K562 (cell line): ENCODE measurements around the gene EIF5A2. TPM values are rescaled to one million over a fixed set of nuclear protein-coding genes. Genes with fewer than 3 reads are reported as not detected.

Source experiments
- ATAC-seq: fragments of 200-7000 bp; cut with Tn5 transposase; 3 replicates; pipeline ENCODE4 v1.9.1; 2020; ENCODE audit warnings: moderate library complexity
- BruUV-seq: library from RNA; stranded (reverse); fragments of 400-500 nt; replicated peaks from 2 replicates; lab custom pipeline; 2021; lab: Mats Ljungman, UMichigan
- CTCF ChIA-PET: fragments of 300-600 bp; formaldehyde crosslinking; extraction: SDS; loops from one replicate; lab custom pipeline; 2021; ENCODE audit warnings: low intra/inter-chr PET ratio; lab: Yijun Ruan, JAX
- POLR2A ChIA-PET: fragments of 300-600, 350-650 bp; sonication (Branson Sonifier 250); formaldehyde crosslinking; extraction: SDS; loops from one replicate; lab custom pipeline; 2021; ENCODE audit warnings: antibody characterized with exemption, inconsistent platforms; lab: Yijun Ruan, JAX
- DNase-seq, 4 experiments: peaks; one replicate each; pipeline versions ENCODE4 v3.0.0 to v3.0.0-alpha.2; 2011 to 2018; ENCODE audit warnings: low spot score in 3 of 4, mixed read lengths in 3 of 4; ENCODE audit errors: extremely low read depth in 1 of 4
- FAIRE-seq: peaks from 2 replicates; lab custom pipeline; 2011; peaks lifted over from hg19 to GRCh38; lab: Jason Lieb, UNC
- H2AFZ ChIP-seq: 2 replicates; pipeline ENCODE4 v1.6.0; 2011; ENCODE audit warnings: low read depth, low read length, control low read depth, inconsistent platforms
- H3K27ac ChIP-seq: fragments of 200-600 bp; 3 replicates; pipeline ENCODE4 v1.8.0; 2011; ENCODE audit warnings: low read depth, mild to moderate bottlenecking, control low read depth, inconsistent platforms, low read length, moderate library complexity, mixed read lengths; ENCODE audit errors: extremely low read depth
- H3K27me3 ChIP-seq, 2 experiments: fragments of 300-600 bp in 1 of 2; 2 replicates in 1 of 2; 3 replicates in 1 of 2; pipeline versions ENCODE4 v1.6.0 to v1.8.0; 2011; ENCODE audit warnings: inconsistent platforms in 2 of 2, low read length in 2 of 2, mild to moderate bottlenecking in 1 of 2, mixed read lengths in 1 of 2, moderate library complexity in 1 of 2; ENCODE audit not compliant: control insufficient read depth in 2 of 2, insufficient read depth in 2 of 2
- H3K36me3 ChIP-seq: fragments of 300-600 bp; 3 replicates; pipeline ENCODE4 v1.8.0; 2011; ENCODE audit warnings: mild to moderate bottlenecking, low read length, inconsistent platforms; ENCODE audit not compliant: control insufficient read depth, insufficient read depth
- H3K4me1 ChIP-seq, 2 experiments: fragments of 200-600 bp in 1 of 2; replicated peaks in 1 of 2; 2 replicates in 1 of 2; 3 replicates in 1 of 2; pipeline versions ENCODE4 v1.5.1 to v1.8.0; 2011; ENCODE audit warnings: inconsistent platforms in 2 of 2, low read length in 2 of 2, mild to moderate bottlenecking in 1 of 2, mixed read lengths in 1 of 2, moderate library complexity in 1 of 2; ENCODE audit not compliant: control insufficient read depth in 2 of 2, insufficient read depth in 2 of 2
- H3K4me2 ChIP-seq: 2 replicates; pipeline ENCODE4 v1.6.1; 2011; ENCODE audit warnings: low read length, control low read depth, inconsistent platforms, mixed read lengths; ENCODE audit not compliant: insufficient read depth
- H3K4me3 ChIP-seq: fragments of 200-600 bp; sonication (generic), shearing (Covaris generic); 2 replicates; pipeline ENCODE4 v1.5.1; 2016; ENCODE audit warnings: control low read depth, inconsistent platforms
- H3K79me2 ChIP-seq: fragments of 200-600 bp; 3 replicates; pipeline ENCODE4 v1.8.0; 2011; ENCODE audit warnings: low read length, inconsistent platforms; ENCODE audit not compliant: control insufficient read depth, insufficient read depth
- H3K9ac ChIP-seq, 2 experiments: 2 replicates each; pipeline versions ENCODE4 v1.6.0 to v1.6.1; 2011; ENCODE audit warnings: low read depth in 2 of 2, low read length in 2 of 2, control low read depth in 1 of 2, inconsistent platforms in 1 of 2, mild to moderate bottlenecking in 1 of 2, mixed read lengths in 1 of 2; ENCODE audit not compliant: insufficient read depth in 1 of 2
- H3K9me1 ChIP-seq: one replicate; pipeline ENCODE4 v1.6.0; 2011; ENCODE audit warnings: inconsistent platforms, mild to moderate bottlenecking, low read length, moderate library complexity; ENCODE audit not compliant: control insufficient read depth, insufficient read depth
- H3K9me3 ChIP-seq: replicated peaks from 2 replicates; pipeline ENCODE4 v1.5.1; 2011; ENCODE audit warnings: low read depth, low read length, inconsistent platforms; ENCODE audit not compliant: control insufficient read depth, insufficient read depth
- H4K20me1 ChIP-seq: replicated peaks from 2 replicates; pipeline ENCODE4 v1.6.1; 2011; ENCODE audit warnings: low read length, inconsistent platforms, mixed read lengths; ENCODE audit not compliant: control insufficient read depth, insufficient read depth
- MLLT1 ChIP-seq, 2 experiments: fragments of 450-650 bp; IDR thresholded peaks; 2 replicates each; pipeline ENCODE4 v1.6.1; 2016
- NONO ChIP-seq, 2 experiments: fragments of 200-400 bp in 1 of 2; fragments of 450-650 bp in 1 of 2; formaldehyde crosslinking in 1 of 2; IDR thresholded peaks; 2 replicates each; pipeline ENCODE4 v1.6.1; 2017; ENCODE audit warnings: low read depth in 2 of 2, mild to moderate bottlenecking in 2 of 2, moderate library complexity in 2 of 2, low read length in 1 of 2
- in situ Hi-C: fragments of 300-500 bp; cut with MboI; formaldehyde crosslinking; loops from 4 replicates; pipeline ENCODE4 v1.15.0; 2018; ENCODE audit warnings: inconsistent platforms, mixed read lengths
- intact Hi-C: fragments of 100-400 bp; cut with micrococcal nuclease; formaldehyde crosslinking; loops from 2 replicates; pipeline ENCODE4 v1.14.2; 2022
- polyA plus RNA-seq, 8 experiments: library from polyadenylated mRNA; depleted of rRNA in 4 of 8; stranded (reverse) in 5 of 8; unstranded in 3 of 8; fragments of >200 nt; fragmentation: Nextera tagmentation in 2 of 8; fragmentation: Illumina TruSeq in 1 of 8; extraction: Ambion mirVana in 2 of 8; extraction: Trizol in 1 of 8; gene quantifications; 2 replicates each; pipeline versions ENCODE4 v1.2.1 to v1.2.3, GENCODE V29; 2011 to 2014; ENCODE audit warnings: inconsistent platforms in 1 of 8, missing spikeins in 1 of 8
- total RNA-seq, 7 experiments: library from RNA; depleted of rRNA in 6 of 7; stranded (reverse); fragments of >200 nt in 6 of 7; fragmentation: Illumina TruSeq in 2 of 7; extraction: Trizol in 2 of 7; gene quantifications; 2 replicates each; pipeline versions ENCODE4 v1.2.1 to v1.2.3, GENCODE V29; 2011 to 2021; ENCODE audit warnings: low replicate concordance in 1 of 7

Gene EIF5A2
- total and polyA plus RNA-seq, 9 of the 15 experiments (the other 6 are each of a cell fraction or from before 2014, with no cell fraction given): 3.9 to 18.3 (median 15.9) TPM

DNA sequence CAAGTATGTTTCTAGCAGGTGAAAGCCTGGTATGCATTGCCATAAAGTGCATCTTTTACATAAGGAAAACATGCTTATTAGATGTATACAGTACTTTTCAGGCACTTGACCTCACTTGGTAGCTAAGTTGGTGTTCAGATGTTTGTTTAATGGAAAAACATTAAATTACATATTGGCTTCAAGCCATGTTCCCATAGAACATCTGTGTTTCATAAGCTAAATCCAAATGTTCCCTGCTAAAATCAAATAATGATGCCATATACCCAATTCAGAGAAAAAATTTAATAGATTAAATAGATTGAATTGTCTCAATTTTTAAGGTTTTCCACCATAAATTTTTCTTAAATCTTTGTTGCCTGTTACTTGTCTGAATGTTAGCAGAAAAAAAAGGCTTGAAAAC lies 19.3 kb downstream of the EIF5A2 start:
- DNase-seq (no peak), FAIRE-seq (no peak), ATAC-seq (no peak)
- Histone ChIP-seq H3K9ac (no peak overlapping the region), H3K4me1 (no peaks in the 10 kb centered on the region), H3K4me3 (no peak overlapping the region), H4K20me1 (no peaks in the 10 kb centered on the region), H3K4me2 (no peak overlapping the region), H3K9me3 (no peaks in the 10 kb centered on the region), H3K9me1 (no peaks in the 10 kb centered on the region), H3K27me3 (no peaks in the 10 kb centered on the region), H3K79me2 (no peaks in the 10 kb centered on the region), H2AFZ (no peak overlapping the region), H3K27ac (no peak overlapping the region), H3K36me3 (peaks cover 4% of the 10 kb centered on the region; the same call in 1 of the 3 replicates)
- POLR2A ChIA-PET: no interaction called here
- CTCF ChIA-PET: no interaction called here
- BruUV-seq: no TSS peak
- TF ChIP-seq MLLT1 (IDR thresholded peaks at IDR 0.05) (no peak), NONO (IDR thresholded peaks at IDR 0.05; ENCODE audit: low read depth in 2 of 2, low read length in 1 of 2) (no peak)
- intact Hi-C loops (no loop called here), in situ Hi-C loops (no loop called here)
